ENCODE results near the gene RHOXF1. TPM values are rescaled to one million over a fixed set of nuclear protein-coding genes. Genes with fewer than 3 reads are reported as not detected.
"Not testable (repeated sequence)": the region's sequence is repeated elsewhere in the genome, so short reads cannot be mapped to it uniquely, and the experiment has no call there.

The RHOXF1 gene
- total RNA-seq (under 1 TPM in 2 of 7 donors, not detected in 5; 0.66 to 0.82 TPM), polyA plus RNA-seq (1 to 10 TPM in 2 of 3 donors, under 1 TPM in 1; 0.15 to 1.6 (median 1.3) TPM)
- long read RNA-seq, donor 1 = 0 reads
- long read RNA-seq, donor 2 = 0 reads

GRCh38 chrX:120115438-120115963 is at the start of gene RHOXF1:
RHOXF1 (minus strand) TSS chrX:120115913; CDS start chrX:120115862, 51 bp downstream.
- WGBS, 5 donors = 90 to 97% (median 96%) methylated on average over 27 to 35 of the region's 35 CpGs
- Histone ChIP-seq H3K27me3 (replicated peaks in 1 of 7) (no peaks in the 10 kb centered on the region), H3K36me3 (no peaks in the 10 kb centered on the region), H3K4me3 (no peak within 1 kb of the TSS), H3K4me1 (no peaks in the 10 kb centered on the region), H3K9me3 (no peaks in the 10 kb centered on the region), H3K27ac (no peak within 1 kb of the TSS)
- intact Hi-C loops (cut with DNase I; ENCODE audit: low total_unique reads) = no loop called here
- TF ChIP-seq CTCF (IDR thresholded peaks at IDR 0.05 in 8 of 11, conservative IDR thresholded peaks at IDR 0.05 in 3 of 11) (no peak), POLR2AphosphoS5 (IDR thresholded peaks at IDR 0.05) (no peak), POLR2A (IDR thresholded peaks at IDR 0.05) (no peak)
- DNase-seq = no peak

- intact Hi-C loops (cut with DNase I; ENCODE audit: low total_unique reads); H3K9me3 ChIP-seq; H3K4me1 ChIP-seq; H3K27ac ChIP-seq; H3K4me3 ChIP-seq; H3K36me3 ChIP-seq; DNase-seq; H3K27me3 ChIP-seq (replicated peaks in 1 of 7): not testable (repeated sequence)
- WGBS, 5 donors = 84 to 98% (median 92%) methylated on average over 14 to 30 of the region's 33 CpGs; no CpG with 5 or more reads in 1 of the 5 donors
These were observed 43.4 kb upstream of the RHOXF1 start for GRCh38 chrX:120159086-120159485.

GRCh38 chrX:120158313-120158712 is 42.6 kb upstream of the RHOXF1 start, which contains the start of gene RHOXF2:
RHOXF2 (plus strand) TSS chrX:120158613; CDS start chrX:120158751, 138 bp downstream.
- H3K4me1 ChIP-seq; DNase-seq; H3K27ac ChIP-seq; H3K27me3 ChIP-seq (replicated peaks in 1 of 7); H3K9me3 ChIP-seq; H3K36me3 ChIP-seq; H3K4me3 ChIP-seq; intact Hi-C loops (cut with DNase I; ENCODE audit: low total_unique reads): not testable (repeated sequence)
- no CpG with 5 or more reads among the region's 15 CpGs for WGBS, 5 donors

- H3K36me3 ChIP-seq; DNase-seq; H3K4me1 ChIP-seq; intact Hi-C loops (cut with DNase I; ENCODE audit: low total_unique reads); H3K27me3 ChIP-seq (replicated peaks in 1 of 7); H3K4me3 ChIP-seq; H3K27ac ChIP-seq: not testable (repeated sequence)
- WGBS, 5 donors = no CpG with 5 or more reads among the region's 12 CpGs
- H3K9me3 ChIP-seq = peaks cover 0 to 16% (median 0%) of the 10 kb centered on the region in 8 donors
These were observed 34.5 kb upstream of the RHOXF1 start for GRCh38 chrX:120150109-120150744.

- Histone ChIP-seq H3K9me3 (peaks cover 0 to 16% (median 0%) of the 10 kb centered on the region in 8 donors), H3K36me3 (no peaks in the 10 kb centered on the region), H3K27ac (no peak overlapping the region), H3K4me1 (peaks cover 0 to 11% (median 0%) of the 10 kb centered on the region in 6 donors), H3K27me3 (replicated peaks in 1 of 7) (peaks cover 0 to 11% (median 0%) of the 10 kb centered on the region in 7 donors), H3K4me3 (no peak overlapping the region)
- 86 to 99% (median 88%) methylated on average over 8 of the region's 8 CpGs for WGBS, 5 donors
- TF ChIP-seq CTCF (IDR thresholded peaks at IDR 0.05 in 8 of 11, conservative IDR thresholded peaks at IDR 0.05 in 3 of 11) = no peak
- TF ChIP-seq POLR2AphosphoS5 (IDR thresholded peaks at IDR 0.05) = no peak
- TF ChIP-seq POLR2A (IDR thresholded peaks at IDR 0.05) = no peak
- intact Hi-C loops (cut with DNase I; ENCODE audit: low total_unique reads) = no loop called here
- DNase-seq = no peak
These were observed 31.8 kb upstream of the RHOXF1 start for GRCh38 chrX:120147537-120147936.

- Histone ChIP-seq H3K27me3 (replicated peaks in 1 of 7) (peaks cover 0 to 11% (median 0%) of the 10 kb centered on the region in 7 donors), H3K4me1 (peaks cover 0 to 11% (median 0%) of the 10 kb centered on the region in 6 donors), H3K9me3 (peaks cover 0 to 16% (median 0%) of the 10 kb centered on the region in 8 donors)
- 67 to 94% (median 74%) methylated on average over 1 of the region's 1 CpG for WGBS, 5 donors
- H3K4me3 ChIP-seq; H3K27ac ChIP-seq; H3K36me3 ChIP-seq; intact Hi-C loops (cut with DNase I; ENCODE audit: low total_unique reads); DNase-seq: not testable (repeated sequence)
These were observed 30.6 kb upstream of the RHOXF1 start for GRCh38 chrX:120146323-120146722.
